H1 (cell line): ENCODE measurements around the gene MTMR4. TPM values are rescaled to one million over a fixed set of nuclear protein-coding genes. Genes with fewer than 3 reads are reported as not detected.
"Not testable (repeated sequence)": the region's sequence is repeated elsewhere in the genome, so short reads cannot be mapped to it uniquely, and the experiment has no call there.

ENCODE experiments used
- CTCF ChIA-PET: fragments of 300-600 bp; sonication (Branson Sonifier 250); formaldehyde crosslinking; loops from one replicate; lab custom pipeline; 2021; ENCODE audit not compliant: partially characterized antibody; lab: Charles Lee
- POLR2A ChIA-PET: fragments of 300-600 bp; sonication (Branson Sonifier 250); formaldehyde crosslinking; loops from one replicate; lab custom pipeline; 2021; ENCODE audit warnings: inconsistent platforms; ENCODE audit not compliant: partially characterized antibody; lab: Charles Lee
- DNase-seq, 2 experiments: peaks; one replicate each; pipeline versions ENCODE4 v3.0.0 to v3.0.0-alpha.2; 2010 to 2022; ENCODE audit warnings: low spot score in 2 of 2, low read depth in 1 of 2, mixed read lengths in 1 of 2
- FAIRE-seq: peaks from 2 replicates; lab custom pipeline; 2011; peaks lifted over from hg19 to GRCh38; lab: Jason Lieb, UNC
- H2AFZ ChIP-seq: 2 replicates; pipeline ENCODE4 v1.8.1; 2012; ENCODE audit warnings: low read length, inconsistent platforms
- H2AK5ac ChIP-seq: 2 replicates; pipeline ENCODE4 v1.6.1; 2013; ENCODE audit warnings: low read depth, low read length
- H2BK120ac ChIP-seq: replicated peaks from 2 replicates; pipeline ENCODE3; 2013; ENCODE audit warnings: low read depth, low read length, inconsistent platforms
- H2BK12ac ChIP-seq: 2 replicates; pipeline ENCODE4 v1.6.1; 2013; ENCODE audit warnings: low read depth, low read length
- H2BK15ac ChIP-seq: 2 replicates; pipeline ENCODE4 v1.6.1; 2013; ENCODE audit warnings: low read length
- H2BK20ac ChIP-seq: 2 replicates; pipeline ENCODE4 v1.6.1; 2013; ENCODE audit warnings: low read length
- H2BK5ac ChIP-seq: 2 replicates; pipeline ENCODE4 v1.6.1; 2013; ENCODE audit warnings: low read depth, low read length
- H3K14ac ChIP-seq: 2 replicates; pipeline ENCODE4 v1.6.1; 2013; ENCODE audit warnings: inconsistent platforms; ENCODE audit not compliant: insufficient read length
- H3K18ac ChIP-seq: 2 replicates; pipeline ENCODE4 v1.6.1; 2013; ENCODE audit warnings: low read length; ENCODE audit errors: extremely low read depth
- H3K23ac ChIP-seq: 2 replicates; pipeline ENCODE4 v1.6.1; 2013; ENCODE audit warnings: inconsistent platforms; ENCODE audit not compliant: insufficient read length
- H3K23me2 ChIP-seq: 2 replicates; pipeline ENCODE4 v1.6.1; 2013; ENCODE audit warnings: low read depth, low read length
- H3K27ac ChIP-seq: 2 replicates; pipeline ENCODE4 v1.6.1; 2011; ENCODE audit warnings: low read depth, low read length, inconsistent platforms
- H3K27me3 ChIP-seq, 4 experiments: replicated peaks in 1 of 4; 1 replicate in 1 of 4; 2 replicates in 3 of 4; pipeline versions ENCODE4 v1.6.1 to v1.8.1; 2011 to 2013; ENCODE audit warnings: low read length in 3 of 4, mild to moderate bottlenecking in 3 of 4, inconsistent platforms in 2 of 4, mixed read lengths in 2 of 4, moderate library complexity in 1 of 4; ENCODE audit not compliant: control insufficient read depth in 3 of 4, insufficient read depth in 3 of 4; ENCODE audit errors: extremely low read depth in 1 of 4
- H3K36me3 ChIP-seq, 4 experiments: 2 replicates each; pipeline versions ENCODE4 v1.6.1 to v1.8.1; 2011 to 2013; ENCODE audit warnings: mild to moderate bottlenecking in 4 of 4, low read length in 3 of 4, moderate library complexity in 2 of 4, control low read depth in 1 of 4, inconsistent platforms in 1 of 4; ENCODE audit not compliant: insufficient read depth in 4 of 4, control insufficient read depth in 2 of 4
- H3K4ac ChIP-seq: replicated peaks from 2 replicates; pipeline ENCODE3; 2013; ENCODE audit warnings: low read length, low read depth, mixed read lengths, inconsistent platforms; ENCODE audit not compliant: insufficient read length
- H3K4me1 ChIP-seq, 4 experiments: replicated peaks in 1 of 4; 1 replicate in 1 of 4; 2 replicates in 3 of 4; pipeline versions ENCODE4 v1.6.1 to v1.8.1; 2011 to 2013; ENCODE audit warnings: low read length in 3 of 4, inconsistent platforms in 2 of 4, mixed read lengths in 1 of 4; ENCODE audit not compliant: insufficient read depth in 4 of 4, control insufficient read depth in 3 of 4
- H3K4me2 ChIP-seq, 2 experiments: 2 replicates each; pipeline versions ENCODE4 v1.6.1 to v1.8.1; 2011 to 2013; ENCODE audit warnings: low read depth in 2 of 2, low read length in 2 of 2, control low read depth in 1 of 2, inconsistent platforms in 1 of 2, mild to moderate bottlenecking in 1 of 2; ENCODE audit not compliant: insufficient read depth in 1 of 2
- H3K4me3 ChIP-seq, 4 experiments: fragments of 200-600, 300-600 bp in 1 of 4; sonication (generic), shearing (Covaris generic), sonication (Bioruptor Twin) in 1 of 4; 2 replicates each; pipeline versions ENCODE4 v1.5.1 to v1.8.1; 2011 to 2016; ENCODE audit warnings: low read length in 4 of 4, low read depth in 3 of 4, control low read depth in 2 of 4, inconsistent platforms in 2 of 4, mild to moderate bottlenecking in 2 of 4, mixed read lengths in 1 of 4, moderate library complexity in 1 of 4; ENCODE audit not compliant: insufficient read depth in 2 of 4; ENCODE audit errors: extremely low read depth in 1 of 4
- H3K56ac ChIP-seq: replicated peaks from 2 replicates; pipeline ENCODE3; 2013; ENCODE audit warnings: low read depth, mild to moderate bottlenecking, mixed read lengths, low read length, inconsistent platforms; ENCODE audit not compliant: insufficient read length
- H3K79me1 ChIP-seq: 2 replicates; pipeline ENCODE4 v1.6.1; 2013; ENCODE audit warnings: low read depth, low read length, control low read depth
- H3K79me2 ChIP-seq, 2 experiments: 2 replicates each; pipeline versions ENCODE4 v1.6.1 to v1.8.1; 2012 to 2013; ENCODE audit warnings: low read length in 2 of 2, mild to moderate bottlenecking in 2 of 2, inconsistent platforms in 1 of 2; ENCODE audit not compliant: insufficient read depth in 2 of 2, control insufficient read depth in 1 of 2
- H3K9ac ChIP-seq, 4 experiments: replicated peaks in 1 of 4; 1 replicate in 1 of 4; 2 replicates in 3 of 4; pipeline versions ENCODE4 v1.6.1 to v1.8.1; 2011 to 2013; ENCODE audit warnings: low read depth in 3 of 4, low read length in 3 of 4, control low read depth in 2 of 4, mild to moderate bottlenecking in 2 of 4, moderate library complexity in 2 of 4, inconsistent platforms in 1 of 4; ENCODE audit errors: extremely low read depth in 1 of 4
- H3K9me3 ChIP-seq, 2 experiments: 2 replicates each; pipeline versions ENCODE4 v1.6.1 to v1.8.1; 2012 to 2013; ENCODE audit warnings: mild to moderate bottlenecking in 2 of 2, moderate library complexity in 2 of 2, control low read depth in 1 of 2, inconsistent platforms in 1 of 2, low read depth in 1 of 2, low read length in 1 of 2, mixed read lengths in 1 of 2; ENCODE audit not compliant: insufficient read depth in 2 of 2
- H4K20me1 ChIP-seq, 2 experiments: replicated peaks in 1 of 2; 2 replicates each; pipeline versions ENCODE3 to v1.8.1; 2011 to 2013; ENCODE audit warnings: inconsistent platforms in 2 of 2, low read length in 2 of 2, mild to moderate bottlenecking in 1 of 2; ENCODE audit not compliant: insufficient read depth in 2 of 2, control insufficient read depth in 1 of 2
- H4K5ac ChIP-seq: 2 replicates; pipeline ENCODE4 v1.6.1; 2013; ENCODE audit warnings: low read length, low read depth, mixed read lengths, inconsistent platforms; ENCODE audit not compliant: insufficient read length
- H4K8ac ChIP-seq: 2 replicates; pipeline ENCODE4 v1.8.0; 2013; ENCODE audit warnings: mild to moderate bottlenecking, moderate library complexity, low read length, inconsistent platforms; ENCODE audit not compliant: insufficient read depth; ENCODE audit errors: extremely low read depth
- H4K91ac ChIP-seq: replicated peaks from 2 replicates; pipeline ENCODE3; 2013; ENCODE audit warnings: low read length, mixed read lengths, inconsistent platforms; ENCODE audit not compliant: insufficient read length
- WGBS, 2 experiments: shearing (Covaris generic) in 1 of 2; methylation state at CpG; one replicate each; pipeline versions ENCODE4 v1.1.6 to v1.1.7; 2013 to 2015; ENCODE audit warnings: low lambda C conversion rate in 2 of 2, mixed read lengths in 2 of 2, inconsistent platforms in 1 of 2, low coverage in 1 of 2, missing lambda C conversion rate in 1 of 2; ENCODE audit not compliant: insufficient replicate concordance in 2 of 2, insufficient coverage in 1 of 2, insufficient read length in 1 of 2; ENCODE audit errors: extremely low coverage in 1 of 2, missing lambda C conversion rate in 1 of 2; 5-methylcytosine and 5-hydroxymethylcytosine counted together
- polyA plus RNA-seq, 7 experiments: library from polyadenylated mRNA; depleted of rRNA in 3 of 7; stranded (reverse) in 5 of 7; unstranded in 2 of 7; fragments of >200 nt in 5 of 7; fragments of 200-250 nt in 2 of 7; gene quantifications; 1 replicate in 5 of 7; 2 replicates in 1 of 7; 4 replicates in 1 of 7; pipeline versions ENCODE4 v1.2.1 to v1.2.3, GENCODE V29; 2011 to 2013; ENCODE audit warnings: missing spikeins in 2 of 7, mixed read lengths in 2 of 7
- total RNA-seq: library from RNA; stranded (reverse); fragmentation: NEBNext Ultra II Directional; extraction: Animal tissue kit (Norgen Biotek cat#: 25700); gene quantifications from 2 replicates; pipeline ENCODE4 v1.2.1, GENCODE V29; 2021

Gene MTMR4
- total and polyA plus RNA-seq, 2 of the 8 experiments (the other 6 are each of a cell fraction or from before 2014, with no cell fraction given) = 15.9 to 39.2 TPM

DNA sequence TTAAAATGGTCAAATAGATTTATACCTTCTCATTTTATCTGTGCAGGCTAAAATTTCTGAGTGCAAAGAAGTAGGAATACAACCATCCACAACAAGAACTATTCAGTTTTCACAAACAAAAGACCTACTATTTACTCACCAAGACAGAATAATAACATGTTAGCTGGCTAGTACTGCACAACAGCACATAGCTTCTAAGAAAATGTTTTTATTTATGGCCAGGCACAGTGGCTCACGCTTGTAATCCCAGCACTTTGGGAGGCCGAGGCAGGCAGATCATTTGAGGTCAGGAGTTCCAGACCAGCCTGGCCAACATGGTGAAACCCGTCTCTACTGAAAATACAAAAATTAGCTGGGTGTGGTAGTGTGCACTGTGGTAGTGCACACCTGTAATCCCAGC is 40.7 kb upstream of the MTMR4 start:
- H3K23me2 ChIP-seq, H3K79me1 ChIP-seq, H3K27ac ChIP-seq, H3K4me3 ChIP-seq, FAIRE-seq, H2BK120ac ChIP-seq, H3K9me3 ChIP-seq, H4K20me1 ChIP-seq, H2AFZ ChIP-seq, H3K56ac ChIP-seq, H3K4me1 ChIP-seq, H3K4me2 ChIP-seq, DNase-seq, H3K4ac ChIP-seq, H2BK20ac ChIP-seq, H3K79me2 ChIP-seq, H4K8ac ChIP-seq, H2AK5ac ChIP-seq, H3K23ac ChIP-seq, H3K9ac ChIP-seq, H2BK12ac ChIP-seq, H3K27me3 ChIP-seq, H4K5ac ChIP-seq, H3K36me3 ChIP-seq, H3K18ac ChIP-seq, H2BK5ac ChIP-seq, H4K91ac ChIP-seq, H2BK15ac ChIP-seq, POLR2A ChIA-PET, H3K14ac ChIP-seq: not testable (repeated sequence)
- CTCF ChIA-PET = interaction anchor here (0.9 to 3.8 kb wide), 4 partner anchors 14 to 64 kb away, joined by 3 to 19 read pairs (median 8); no protein-coding TSS in a partner anchor
- WGBS, 2 experiments = 83% methylated on average over 3 of the region's 3 CpGs; no CpG with 5 or more reads in 1 of the 2 experiments
